Measurements from ENCODE around the gene ELMOD1.

- TF ChIP-seq CTCF (IDR thresholded peaks at IDR 0.05), result no peak
- TF ChIP-seq EZH2 (IDR thresholded peaks at IDR 0.05; ENCODE audit: borderline replicate concordance, insufficient read depth, low read depth, low read length, poor library complexity, severe bottlenecking), result no peak
Measured at GRCh38 chr11:107707807-107708206, 116.9 kb downstream of the ELMOD1 start.
